CMK (cell line): ENCODE measurements around the gene AMIGO1.
A peak's percentile ranks its signal among the peaks of the same experiment; 100 is the strongest.

Source experiments
- DNase-seq: peaks from one replicate; pipeline ENCODE4 v3.0.0-alpha.2; 2010; ENCODE audit warnings: low read depth

Gene AMIGO1

DNA sequence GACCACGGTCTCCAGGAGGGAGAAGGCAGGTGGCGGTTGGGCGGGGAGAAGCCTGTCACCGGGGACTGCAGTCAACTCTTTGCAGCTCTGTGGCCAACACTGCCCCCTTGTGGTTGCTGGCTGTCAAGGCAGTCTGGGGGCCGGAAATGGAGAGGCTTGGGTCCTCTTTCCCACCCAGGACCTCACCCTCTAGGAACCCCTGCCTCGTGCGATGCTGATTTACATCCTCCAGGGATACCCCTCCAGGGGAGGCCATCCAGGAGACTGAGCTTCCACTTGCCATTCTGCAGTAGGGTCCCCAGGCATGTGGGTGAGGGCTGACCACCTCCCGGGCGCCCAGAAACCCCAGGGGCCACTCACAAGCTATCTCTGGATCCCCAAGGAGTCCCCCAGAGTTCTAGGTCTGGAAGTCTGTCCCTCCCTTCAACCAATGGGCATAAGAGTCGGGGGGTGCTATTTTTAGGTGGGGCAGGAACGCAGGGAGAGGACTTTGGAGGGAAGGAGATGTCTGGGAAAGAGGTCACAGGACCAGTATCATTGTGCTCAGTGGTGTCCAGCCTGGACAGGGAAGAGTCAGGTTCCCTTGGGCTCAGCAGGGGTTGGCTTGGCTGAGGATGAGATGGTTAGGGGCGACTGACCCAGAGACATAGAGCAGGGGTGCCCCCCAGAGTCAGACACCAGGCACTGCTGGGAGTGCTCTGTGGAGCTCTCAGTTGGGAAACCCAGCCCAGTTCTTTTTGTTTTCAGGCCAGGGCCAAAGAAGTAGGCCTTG is 23.0 kb upstream of the AMIGO1 start:
- peak; percentile 52 for DNase-seq

DNA sequence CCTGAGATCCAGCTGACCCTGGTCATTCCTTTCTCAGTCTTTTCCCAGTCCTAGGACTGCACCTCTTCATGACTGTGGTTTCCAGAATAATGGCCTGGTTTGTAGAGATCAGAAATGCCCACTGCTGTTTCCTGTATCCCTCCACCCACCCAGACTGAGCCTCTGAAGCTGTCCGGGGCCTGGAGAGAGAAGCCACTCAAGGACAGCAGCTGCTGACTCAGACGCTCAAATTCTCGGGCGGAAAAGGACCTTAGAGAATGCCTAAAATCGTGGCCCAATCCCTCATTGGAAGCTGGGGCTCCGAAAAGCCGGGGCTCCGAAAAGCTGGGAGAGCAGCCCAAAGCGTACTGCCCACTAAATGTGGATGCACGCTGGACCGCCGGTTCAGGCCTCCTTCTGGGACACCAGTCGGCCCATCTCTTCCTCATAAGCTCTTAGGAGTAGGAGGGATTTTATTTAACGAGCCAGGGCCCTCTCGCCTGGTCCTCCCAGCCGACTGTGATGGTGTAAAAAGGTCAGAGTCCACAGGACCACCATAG is 22.4 kb upstream of the AMIGO1 start:
- DNase-seq: no peak

DNA sequence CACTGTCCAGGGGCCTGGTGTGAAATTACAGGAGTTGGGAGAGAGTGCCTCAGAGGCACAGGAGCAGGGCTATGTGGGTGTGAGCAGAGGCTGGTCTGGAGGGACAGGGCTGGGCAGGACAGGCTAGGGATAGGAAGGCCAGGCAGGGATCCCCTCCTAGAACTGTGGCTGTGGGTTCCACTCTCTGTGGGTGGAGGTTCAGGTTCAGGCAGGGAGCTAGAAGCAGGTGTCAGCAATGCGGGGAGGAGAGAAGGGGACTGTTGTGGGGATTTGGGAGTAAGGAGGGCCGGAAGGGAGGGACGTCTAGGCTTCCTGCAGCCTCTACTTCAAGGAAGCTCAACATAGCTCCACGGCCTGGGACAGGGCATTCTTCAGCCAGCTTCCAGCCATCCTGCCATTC is 21.9 kb upstream of the AMIGO1 start:
- no peak for DNase-seq

DNA sequence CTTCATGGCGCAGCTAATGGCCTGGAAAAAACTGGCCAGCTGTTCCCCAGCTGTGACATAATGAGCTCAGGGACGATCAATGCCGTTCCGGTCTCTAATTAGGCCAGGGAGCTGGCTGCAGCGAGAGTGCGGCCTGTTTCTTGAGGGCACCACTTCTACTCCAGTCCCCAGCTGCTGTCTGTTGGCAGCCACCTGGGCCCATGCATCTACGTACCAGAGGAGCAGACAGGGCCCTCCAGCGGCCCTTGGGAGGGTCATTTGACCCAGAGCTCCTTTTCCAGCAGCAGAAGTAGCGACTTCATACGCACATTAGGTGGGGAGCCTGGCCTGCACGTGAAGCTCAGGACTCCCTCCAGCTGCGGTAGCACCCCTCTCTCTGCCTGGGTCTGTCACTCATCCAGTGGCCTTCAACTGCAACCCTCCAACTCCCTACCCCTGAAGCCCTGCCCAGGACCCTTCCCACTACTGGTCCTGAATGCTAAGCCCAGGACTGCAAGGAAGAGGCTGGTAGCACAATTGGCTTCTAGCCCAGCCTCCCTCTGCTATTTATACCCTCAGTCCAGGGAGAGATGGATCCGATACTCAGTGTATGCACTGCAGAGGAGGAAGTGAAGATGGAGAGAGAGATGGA is 21.0 kb upstream of the AMIGO1 start:
- DNase-seq: no peak

DNA sequence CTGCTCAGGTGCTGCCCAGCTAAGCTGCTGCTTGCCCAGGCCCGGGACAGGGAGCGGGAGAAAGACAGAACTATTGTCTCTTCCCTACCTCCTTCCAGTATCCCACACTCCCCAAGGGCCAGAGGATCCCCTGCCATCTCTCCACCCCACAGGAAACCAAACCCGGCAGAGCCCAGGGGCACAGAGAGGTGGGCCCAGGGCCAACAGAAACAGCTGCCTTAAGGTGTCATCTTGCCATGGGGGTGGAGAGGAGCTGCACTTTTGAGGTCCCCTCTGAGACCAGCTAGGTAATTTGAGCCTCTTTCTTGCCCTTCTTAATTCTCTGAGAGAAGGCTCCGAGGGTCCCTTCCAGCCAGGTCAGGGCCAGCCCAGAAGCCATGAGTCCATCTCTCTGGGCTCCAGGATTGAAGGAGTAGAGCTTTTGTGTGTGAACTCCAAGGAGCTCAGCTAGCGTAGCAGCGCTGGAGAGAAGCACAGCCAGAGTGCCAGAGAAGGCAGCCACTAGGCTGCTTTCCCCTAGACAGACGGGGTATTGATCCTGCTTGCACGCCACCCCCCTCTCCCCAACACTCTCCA is 20.4 kb upstream of the AMIGO1 start:
- no peak for DNase-seq

DNA sequence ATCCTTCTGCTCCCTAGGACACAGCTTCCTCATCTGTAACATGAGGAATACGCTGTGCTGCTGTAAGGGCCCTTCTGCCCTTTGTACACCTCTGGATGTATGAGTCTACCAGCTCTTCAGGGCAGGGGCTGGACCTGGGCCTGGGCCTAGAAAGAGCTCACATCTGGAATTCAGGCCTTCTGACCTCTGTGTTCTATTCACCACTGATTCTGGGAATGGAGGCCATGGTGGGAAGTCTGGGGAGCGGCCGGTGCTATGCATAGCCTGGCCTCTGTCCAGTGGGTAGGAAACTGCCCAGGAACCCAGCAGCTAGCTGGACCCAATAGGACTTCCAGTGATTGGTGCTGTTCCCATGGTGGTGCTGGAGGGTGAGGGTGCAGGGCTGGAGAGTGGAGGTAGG is 19.2 kb upstream of the AMIGO1 start:
- no peak for DNase-seq

DNA sequence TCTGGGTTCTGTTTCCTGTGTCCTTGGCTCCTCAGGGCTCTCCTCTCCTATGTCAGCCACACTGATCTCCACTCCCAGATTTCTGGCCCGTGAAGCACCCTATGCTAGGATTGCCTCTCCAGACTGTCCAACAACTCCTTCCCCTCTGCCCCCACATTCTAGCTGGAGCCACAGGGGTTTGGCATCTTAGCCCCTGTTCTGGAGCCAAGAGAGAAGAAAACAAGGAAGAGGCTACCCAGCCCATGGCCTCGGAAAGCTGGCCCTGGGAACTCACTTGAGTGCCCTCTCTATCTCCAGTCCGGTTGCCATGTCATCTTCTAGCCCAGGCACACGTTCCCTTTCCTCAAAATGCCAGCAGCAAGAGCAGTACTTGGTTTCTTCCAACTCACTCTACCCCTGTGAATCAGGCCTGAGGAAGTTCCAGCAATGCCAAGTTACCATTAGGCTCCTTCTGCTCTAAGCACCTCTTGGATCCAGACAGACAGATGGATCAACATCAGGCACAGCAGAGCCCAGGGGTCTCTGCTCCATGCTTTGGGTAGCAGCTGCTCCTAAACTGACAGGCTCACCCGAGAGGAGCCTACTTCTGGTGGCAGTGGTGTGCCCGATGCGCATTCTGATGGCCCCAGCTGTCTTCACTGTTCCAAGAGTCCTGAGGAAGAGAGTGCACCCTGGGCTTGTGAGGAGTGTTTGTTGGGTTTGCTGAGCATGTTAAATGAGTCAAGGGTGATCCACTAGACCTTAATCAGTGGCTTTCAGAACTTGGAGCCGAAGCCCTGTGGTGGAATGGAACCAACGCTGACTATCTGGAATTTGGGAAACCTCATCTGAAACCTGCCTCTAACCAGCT is 18.5 kb upstream of the AMIGO1 start:
- DNase-seq: no peak

DNA sequence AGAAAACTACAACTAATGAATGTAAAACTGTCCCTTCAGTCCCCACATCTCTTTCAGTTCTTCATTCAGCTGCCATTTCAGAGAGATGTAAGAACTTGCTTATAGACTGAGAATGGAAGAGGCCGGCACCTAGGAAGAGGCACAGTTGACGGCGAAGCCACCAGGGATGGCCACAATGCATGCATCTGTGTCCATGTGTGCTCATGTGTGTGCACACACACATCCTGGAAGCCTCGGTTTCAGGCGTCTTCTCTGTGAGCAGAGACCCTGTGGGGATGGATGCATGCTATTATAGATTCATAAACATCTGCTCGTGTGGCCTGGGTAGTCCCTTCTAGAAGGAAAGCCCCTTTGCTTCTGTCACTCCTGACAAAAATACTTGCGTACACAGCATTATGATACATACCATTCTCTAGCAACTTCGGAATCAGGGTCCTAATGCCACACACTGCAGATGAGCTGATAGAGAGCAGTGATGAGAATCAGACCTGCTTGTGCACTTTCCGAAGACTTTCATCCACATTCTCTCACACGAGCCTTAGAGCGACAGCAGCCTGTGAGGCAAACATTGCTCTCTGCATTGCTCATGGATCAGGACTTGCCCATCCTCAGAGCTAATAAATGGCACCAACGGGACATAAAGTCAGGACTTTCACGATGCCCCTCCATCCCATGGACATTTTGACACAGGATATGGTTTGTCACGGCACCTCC is 17.7 kb upstream of the AMIGO1 start:
- DNase-seq: no peak

DNA sequence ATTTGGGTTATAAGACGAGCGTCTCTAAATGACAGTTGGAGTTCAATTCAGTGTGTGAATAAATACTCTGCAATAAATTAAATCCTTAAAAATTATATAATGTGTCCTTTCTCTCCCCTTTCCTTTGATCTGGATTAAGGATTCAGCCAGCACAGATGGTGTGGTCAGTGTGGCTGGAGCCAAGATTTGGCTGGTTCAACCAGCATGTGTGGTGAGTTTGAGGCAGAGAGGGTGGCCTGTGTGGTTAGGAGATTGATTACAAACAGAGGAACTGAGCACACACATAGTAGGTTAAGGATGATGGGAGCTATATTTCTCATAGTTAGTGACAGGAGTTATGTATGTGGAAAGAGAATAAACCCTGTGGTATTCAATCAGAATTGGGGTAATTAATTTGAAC is 14.2 kb upstream of the AMIGO1 start:
- no peak for DNase-seq

DNA sequence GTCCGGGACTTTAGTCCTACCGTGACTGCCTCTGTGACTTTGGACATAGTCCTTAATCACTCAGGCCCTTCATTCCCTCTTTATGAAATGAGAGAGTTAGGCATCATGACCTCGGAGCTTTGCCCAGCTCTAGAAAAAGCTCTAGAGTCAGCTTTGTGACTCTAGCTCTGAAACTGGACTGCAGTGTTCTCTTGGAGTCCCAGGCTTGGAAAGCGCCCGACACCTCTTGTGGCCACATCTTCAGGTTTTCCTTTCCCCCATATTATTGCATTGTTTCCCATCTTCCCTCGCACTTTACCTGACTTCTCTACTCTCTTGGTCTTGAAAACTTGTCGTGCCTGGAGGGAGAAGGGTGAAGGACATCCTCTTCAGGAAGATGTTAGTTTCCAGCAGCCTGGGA is 12.5 kb upstream of the AMIGO1 start:
- no peak for DNase-seq

DNA sequence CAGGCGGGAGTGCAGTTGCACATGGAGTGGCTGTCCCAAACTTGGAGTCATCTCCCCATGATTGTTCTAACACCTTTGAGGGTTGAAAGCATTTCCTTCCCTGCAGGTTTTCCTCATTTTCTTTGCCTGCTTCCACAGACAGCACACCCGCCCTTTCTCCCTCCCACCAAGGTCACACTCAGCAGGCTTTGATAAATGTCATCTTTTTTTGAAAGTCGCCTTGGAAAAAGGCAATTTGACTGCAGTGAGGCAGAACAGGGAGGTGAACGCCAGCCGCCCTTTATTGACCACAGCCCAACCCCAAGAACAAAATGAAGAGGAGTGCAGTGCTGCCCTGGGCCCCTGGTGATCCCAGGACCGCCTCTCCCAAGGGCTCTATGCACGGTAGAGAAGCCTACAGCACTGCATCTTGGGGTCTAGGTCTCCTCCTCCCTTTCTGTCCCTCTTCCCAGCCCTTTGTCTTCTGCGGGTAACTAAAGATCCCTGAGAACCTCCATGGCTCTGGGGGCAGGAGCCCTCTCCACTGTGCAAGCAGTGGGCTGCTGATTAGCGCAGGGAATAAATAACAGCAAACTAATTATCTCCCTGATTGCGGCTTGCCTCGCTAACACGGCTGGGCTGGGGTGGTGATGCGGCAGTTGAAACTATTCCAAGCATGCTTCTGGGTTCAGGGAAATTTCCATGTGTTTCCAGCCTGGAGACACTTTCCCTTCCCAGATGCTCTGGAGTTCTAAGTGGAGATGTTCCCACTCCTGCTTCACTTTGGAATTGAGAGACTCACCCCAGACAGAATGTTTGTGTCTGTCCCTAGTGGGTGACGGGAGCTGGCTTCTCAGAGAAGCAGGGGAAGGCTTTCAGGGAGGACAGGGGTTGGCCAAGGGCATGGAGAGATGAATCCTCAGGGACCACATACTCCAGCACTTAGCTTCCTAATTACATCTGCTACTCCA is 11.8 kb upstream of the AMIGO1 start:
- DNase-seq: no peak

DNA sequence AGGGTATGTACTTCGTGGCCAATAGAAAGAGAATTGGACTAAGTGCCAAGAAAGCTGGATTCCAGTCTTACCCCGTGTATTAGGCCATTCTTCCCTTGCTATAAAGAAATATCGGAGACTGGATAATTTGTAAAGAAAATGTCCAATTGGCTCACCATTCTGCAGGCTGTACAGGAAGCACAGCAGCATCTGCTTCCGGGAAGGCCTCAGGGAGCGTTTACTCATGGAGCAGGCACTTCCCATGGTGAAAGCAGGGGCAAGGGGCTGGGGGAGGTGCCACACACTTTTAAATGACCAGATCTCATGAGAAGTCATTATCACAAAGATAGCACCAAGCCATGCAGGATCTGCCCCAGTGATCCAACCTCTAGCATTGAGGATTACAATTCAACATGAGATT is 7.8 kb upstream of the AMIGO1 start:
- no peak for DNase-seq

DNA sequence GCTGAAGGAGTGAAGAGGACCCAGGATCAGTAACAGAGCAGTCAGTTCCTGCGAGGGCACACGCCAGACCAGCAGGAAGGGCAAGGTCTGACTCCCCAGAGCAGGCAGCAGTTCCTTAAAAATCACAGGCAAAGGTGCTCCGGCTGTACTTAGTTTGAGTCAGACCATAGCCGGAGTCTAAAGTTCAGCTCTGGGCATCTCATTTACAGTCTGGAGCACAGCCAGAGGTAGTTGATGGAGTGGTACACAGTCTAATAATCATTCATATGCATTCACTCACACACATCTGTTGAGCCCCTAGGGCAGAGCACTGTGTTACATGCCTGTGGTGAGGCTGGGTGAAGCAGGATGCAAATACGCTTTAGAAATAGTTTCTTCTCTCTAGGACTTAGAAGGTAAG is 7.3 kb upstream of the AMIGO1 start:
- no peak for DNase-seq

DNA sequence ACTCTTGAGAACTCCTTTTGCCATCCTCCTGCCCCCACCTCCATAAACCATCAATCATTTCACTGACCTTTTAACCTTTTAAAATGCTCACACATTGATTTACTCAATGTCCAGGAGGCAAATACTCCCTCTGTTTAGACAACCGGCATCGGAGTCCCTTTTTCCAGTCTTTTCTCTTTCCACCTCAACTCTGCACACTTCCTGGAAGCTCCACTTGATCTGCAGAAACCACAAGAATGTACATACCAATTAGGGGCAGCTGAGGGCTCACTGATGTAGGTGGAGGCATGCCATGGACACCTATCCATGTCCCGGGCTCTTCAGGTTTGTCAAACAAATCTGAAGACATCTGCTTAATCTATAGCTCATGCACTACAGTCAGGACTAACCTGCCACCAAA is 5.3 kb upstream of the AMIGO1 start:
- no peak for DNase-seq

DNA sequence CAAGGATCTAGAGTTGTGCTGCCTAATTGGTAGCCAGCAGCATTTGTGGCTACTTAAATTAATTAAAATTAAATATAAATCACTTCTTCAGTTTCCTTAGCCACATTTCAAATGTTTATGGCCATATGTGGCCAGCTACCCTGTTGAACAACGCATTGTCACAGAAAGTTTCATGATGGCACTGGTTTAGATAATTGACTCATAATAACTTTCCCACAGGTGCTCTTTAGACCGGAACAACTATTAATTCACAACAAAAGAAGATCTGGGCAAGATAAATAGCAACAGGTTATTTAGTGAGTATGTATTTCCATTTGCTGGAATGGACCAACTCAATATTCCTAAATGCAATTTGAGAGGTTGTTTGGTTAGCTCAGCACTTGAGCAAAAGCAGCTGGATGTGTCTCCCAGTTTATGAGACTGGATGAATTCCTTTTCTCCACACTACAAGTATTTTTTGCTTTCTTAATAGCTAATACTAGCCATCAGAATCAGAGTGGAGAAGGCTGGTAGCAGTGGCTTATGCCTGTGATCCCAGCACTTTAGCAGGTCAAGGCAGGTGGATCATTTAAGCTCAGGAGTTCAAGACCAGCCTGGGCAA is 3.7 kb upstream of the AMIGO1 start:
- no peak for DNase-seq

DNA sequence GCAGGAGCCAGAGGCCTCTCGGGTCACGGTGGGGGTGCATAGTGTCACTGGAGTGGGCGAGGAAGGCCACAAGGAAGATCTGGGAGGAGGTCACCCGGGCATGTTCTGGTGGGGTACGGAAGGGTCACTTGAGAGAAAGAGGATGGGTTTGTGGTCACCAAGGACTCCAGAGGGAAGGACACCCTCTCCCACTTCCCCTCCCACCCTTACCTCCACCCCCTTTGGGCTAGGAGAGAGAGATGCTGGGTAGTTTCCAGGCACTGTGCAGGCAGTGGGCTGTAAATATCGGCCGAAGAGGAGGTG is 703 bp downstream of the AMIGO1 start:
- no peak for DNase-seq

DNA sequence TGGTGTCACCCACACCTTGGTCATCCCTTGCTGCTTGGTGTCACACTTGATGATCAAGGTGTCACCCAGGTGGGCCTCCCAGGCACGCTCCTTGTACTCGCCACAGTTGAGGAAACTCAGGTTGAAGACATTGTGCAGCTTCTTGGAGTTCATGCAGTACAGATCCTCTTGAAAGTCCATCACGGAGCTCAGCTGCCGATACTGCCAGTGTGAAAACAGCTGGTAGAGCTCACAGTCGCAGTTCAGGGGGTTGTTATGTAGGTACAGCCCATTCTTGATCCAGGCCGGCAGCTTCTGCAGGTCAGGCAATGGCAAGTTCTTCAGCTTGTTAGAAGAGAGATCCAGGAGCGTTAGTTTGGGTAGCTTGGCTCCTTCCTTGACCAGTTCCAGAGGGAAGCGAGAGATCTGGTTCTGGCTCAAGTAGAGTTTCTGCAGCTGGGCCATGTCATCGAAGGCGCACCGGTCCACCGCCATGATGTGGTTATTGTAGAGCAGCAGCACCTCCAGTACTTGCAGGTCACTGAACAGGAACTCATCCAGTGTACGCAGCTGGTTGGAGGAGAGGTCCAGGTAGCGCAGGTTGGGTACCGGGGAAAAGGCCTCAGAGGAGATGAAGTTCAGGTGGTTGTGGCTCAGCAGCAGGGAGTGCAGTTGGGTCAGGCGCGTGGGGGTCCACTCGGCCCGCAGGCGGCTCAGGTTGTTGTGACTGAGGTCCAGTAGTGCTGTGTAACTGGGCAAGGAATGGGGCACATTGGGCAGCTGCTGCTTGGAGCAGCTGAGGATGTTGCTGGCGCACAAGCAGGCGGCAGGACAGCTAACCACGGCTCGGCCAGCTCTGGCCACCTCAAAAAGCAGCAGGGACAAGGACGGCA is 1.3 kb downstream of the AMIGO1 start:
- no peak for DNase-seq

DNA sequence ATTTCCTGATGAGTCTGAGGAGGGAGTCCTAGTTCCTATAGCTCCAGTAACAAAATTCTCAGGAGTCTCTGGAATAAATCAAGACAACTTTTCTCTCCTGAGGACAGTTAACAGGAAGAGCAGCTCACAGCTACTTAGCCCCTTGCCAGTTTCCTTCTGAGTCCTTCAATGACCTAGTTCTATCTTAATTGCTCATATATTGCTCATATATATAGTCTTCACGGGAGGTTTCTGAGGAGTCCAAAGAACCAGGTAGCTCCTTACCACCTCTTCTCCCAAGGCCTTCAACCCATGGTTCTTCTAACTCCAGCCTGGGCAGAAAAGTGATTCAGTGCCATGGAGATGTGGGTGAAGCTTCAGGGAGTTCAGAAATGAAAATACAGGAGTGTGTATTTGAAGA is 4.6 kb downstream of the AMIGO1 start:
- no peak for DNase-seq

DNA sequence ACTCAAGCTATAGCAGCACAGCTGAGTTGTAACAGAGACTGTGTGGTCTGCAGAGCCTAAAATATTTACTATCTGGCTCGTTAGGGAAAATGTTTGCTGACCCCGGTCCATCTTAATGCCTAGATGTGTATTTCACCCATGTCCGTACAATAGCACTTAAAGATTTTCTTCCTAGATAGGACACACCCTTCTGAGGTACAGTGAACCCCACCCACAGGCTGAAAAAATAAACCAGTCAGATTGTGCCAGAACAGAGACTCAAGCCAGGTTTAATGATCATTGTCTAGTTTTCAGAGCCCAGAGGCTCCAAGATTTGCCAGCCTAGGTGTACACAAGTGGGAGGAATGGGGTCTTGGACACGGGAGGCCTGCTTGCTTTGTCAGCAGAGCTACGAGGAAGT is 5.6 kb downstream of the AMIGO1 start:
- no peak for DNase-seq
